Ovary (tissue), 9 donors: Measurements from ENCODE around the gene CFAP299. TPM values are rescaled to one million over a fixed set of nuclear protein-coding genes. Genes with fewer than 3 reads are reported as not detected.

Experiments used
- DNase-seq, 5 donors: peaks; one replicate each; pipeline ENCODE4 v3.0.0-alpha.2; 2019 to 2020
- H3K27ac ChIP-seq, 2 donors: fragments of 200-600 bp; one replicate each; pipeline versions ENCODE4 v1.5.1 to v1.8.0; 2019 to 2022
- H3K27me3 ChIP-seq: fragments of 200-600 bp; one replicate; pipeline ENCODE4 v1.8.0; 2022
- H3K36me3 ChIP-seq: fragments of 200-600 bp; sonication (generic); one replicate; pipeline ENCODE4 v1.5.1; 2019
- H3K4me1 ChIP-seq: one replicate; pipeline ENCODE4 v1.8.1; 2013; ENCODE audit warnings: mild to moderate bottlenecking, moderate library complexity; ENCODE audit not compliant: insufficient read depth
- H3K4me3 ChIP-seq: fragments of 200-600 bp; sonication (generic); one replicate; pipeline ENCODE4 v1.5.1; 2017
- H3K9me3 ChIP-seq, 2 donors: fragments of 200-600 bp in 1 of 2; sonication (generic) in 1 of 2; one replicate each; pipeline versions ENCODE4 v1.5.1 to v1.8.1; 2013 to 2019; ENCODE audit warnings: mild to moderate bottlenecking in 1 of 2, moderate library complexity in 1 of 2
- CTCF ChIP-seq, 3 donors: fragments of 450-650 bp in 2 of 3; fragments of 200-600 bp in 1 of 3; IDR thresholded peaks; one replicate each; pipeline versions ENCODE4 v1.5.1 to v1.8.0; 2016 to 2022; ENCODE audit warnings: antibody characterized with exemption in 3 of 3, mild to moderate bottlenecking in 1 of 3
- EP300 ChIP-seq: sonication (generic); formaldehyde crosslinking; IDR thresholded peaks from one replicate; pipeline ENCODE4 v1.6.1; 2017; ENCODE audit warnings: antibody characterized with exemption
- POLR2A ChIP-seq: fragments of 450-650 bp; IDR thresholded peaks from one replicate; pipeline ENCODE4 v1.6.1; 2017; ENCODE audit warnings: antibody characterized with exemption, mild to moderate bottlenecking, moderate library complexity
- WGBS, 3 donors: extraction: QIAGEN DNeasy Blood & Tissue Kit in 1 of 3; methylation state at CpG; one replicate each; pipeline versions ENCODE4 v1.1.5 to v1.1.7; 2013 to 2017; 5-methylcytosine and 5-hydroxymethylcytosine counted together
- intact Hi-C, 4 donors: fragments of 100-400 bp; cut with DNase I; formaldehyde crosslinking; loops; one replicate each; pipeline versions ENCODE4 v1.11.0 to v1.15.1; 2022 to 2023
- polyA plus RNA-seq, 2 donors: library from polyadenylated mRNA; stranded (reverse); fragments of 200-250 nt in 1 of 2; fragments of 350-450 nt in 1 of 2; fragmentation: Illumina TruSeq in 1 of 2; extraction: RNeasy Lipid Tissue Mini Kit (QIAGEN cat#74804) in 1 of 2; gene quantifications; one replicate each; pipeline ENCODE4 v1.2.3, GENCODE V29; 2013 to 2014
- total RNA-seq, 7 donors: library from RNA; depleted of rRNA in 2 of 7; stranded (reverse); fragments of >200 nt in 2 of 7; fragmentation: NEBNext Ultra II Directional in 3 of 7; extraction: Animal tissue kit (Norgen Biotek cat#: 25700) in 3 of 7; gene quantifications; one replicate each; pipeline versions ENCODE4 v1.1.0 to v1.2.4, GENCODE V29; 2016 to 2023
- donor health status: DM: no; HTN: no; CAD: no; lungs with moderate emphysema.
- donor health status: DM: no; HTN: no; CAD: no.
- donor health status: Bipolar disorder and iron deficiency.
- donor health status: DM: yes; HTN: yes; CAD: no.
- donor health status: DM: no; HTN: no; CAD: no.
- donor health status: DM: yes; HTN: yes; CAD: no.

Gene CFAP299
- total and polyA plus RNA-seq, 9 donors = 0.32 to 17.0 (median 0.97) TPM; not detected in 2

GRCh38 chr4:80471756-80472155 lies 136.2 kb downstream of the CFAP299 start:
- Histone ChIP-seq H3K4me1 (no peaks in the 10 kb centered on the region), H3K27me3 (no peaks in the 10 kb centered on the region), H3K4me3 (no peak overlapping the region), H3K36me3 (no peaks in the 10 kb centered on the region), H3K9me3 (no peaks in the 10 kb centered on the region), H3K27ac (no peak overlapping the region)
- TF ChIP-seq EP300 (no peak), POLR2A (no peak), CTCF (IDR thresholded peaks at IDR 0.05) (no peak)
- WGBS, 3 donors = 4 to 22% (median 7%) methylated on average over 9 of the region's 9 CpGs
- peak in 3 of 5 donors; percentile 19 to 38 (median 32) for DNase-seq
- intact Hi-C loops = no loop called here

- Histone ChIP-seq H3K36me3 (no peaks in the 10 kb centered on the region), H3K27ac (no peak overlapping the region), H3K9me3 (no peaks in the 10 kb centered on the region), H3K4me1 (no peaks in the 10 kb centered on the region), H3K27me3 (no peaks in the 10 kb centered on the region), H3K4me3 (no peak overlapping the region)
- intact Hi-C loops = no loop called here
- WGBS, 3 donors = 95 to 98% (median 97%) methylated on average over 2 of the region's 2 CpGs
- TF ChIP-seq POLR2A (no peak), CTCF (IDR thresholded peaks at IDR 0.05) (no peak), EP300 (no peak)
- DNase-seq = no peak
These were observed 139.7 kb downstream of the CFAP299 start for GRCh38 chr4:80475236-80475635.

GRCh38 chr4:80475798-80476197 lies 140.3 kb downstream of the CFAP299 start:
- intact Hi-C loops = no loop called here
- Histone ChIP-seq H3K27ac (no peak overlapping the region), H3K27me3 (no peaks in the 10 kb centered on the region), H3K9me3 (no peaks in the 10 kb centered on the region), H3K36me3 (no peaks in the 10 kb centered on the region), H3K4me1 (no peaks in the 10 kb centered on the region), H3K4me3 (no peak overlapping the region)
- WGBS, 3 donors = 78 to 88% (median 81%) methylated on average over 3 of the region's 3 CpGs
- TF ChIP-seq POLR2A = no peak
- no peak for TF ChIP-seq CTCF (IDR thresholded peaks at IDR 0.05)
- no peak for TF ChIP-seq EP300
- no peak for DNase-seq

GRCh38 chr4:80484712-80485111 lies 149.2 kb downstream of the CFAP299 start:
- H3K4me1 ChIP-seq = no peaks in the 10 kb centered on the region
- intact Hi-C loops = no loop called here
- no peak overlapping the region for H3K27ac ChIP-seq
- H3K36me3 ChIP-seq = no peaks in the 10 kb centered on the region
- H3K4me3 ChIP-seq = no peak overlapping the region
- 94 to 99% (median 95%) methylated on average over 2 of the region's 2 CpGs for WGBS, 3 donors
- no peak for DNase-seq
- H3K27me3 ChIP-seq = no peaks in the 10 kb centered on the region
- no peaks in the 10 kb centered on the region for H3K9me3 ChIP-seq
- TF ChIP-seq POLR2A (no peak), EP300 (no peak), CTCF (IDR thresholded peaks at IDR 0.05) (no peak)

GRCh38 chr4:80486603-80487002 lies 151.1 kb downstream of the CFAP299 start:
- H3K27ac ChIP-seq = no peak overlapping the region
- no peak for DNase-seq
- 85 to 89% (median 87%) methylated on average over 3 of the region's 3 CpGs for WGBS, 3 donors
- H3K36me3 ChIP-seq = no peaks in the 10 kb centered on the region
- H3K4me1 ChIP-seq = no peaks in the 10 kb centered on the region
- H3K27me3 ChIP-seq = no peaks in the 10 kb centered on the region
- H3K4me3 ChIP-seq = no peak overlapping the region
- intact Hi-C loops = no loop called here
- TF ChIP-seq CTCF (IDR thresholded peaks at IDR 0.05) = no peak
- TF ChIP-seq POLR2A = no peak
- no peak for TF ChIP-seq EP300
- H3K9me3 ChIP-seq = no peaks in the 10 kb centered on the region
